HG02885 (cell line): ENCODE data around the gene TSPAN1.

ENCODE experiments used
- ATAC-seq: cut with Tn5 transposase; IDR thresholded peaks from one replicate; pipeline ENCODE4 v1.9.1; 2021; ENCODE audit warnings: mild to moderate bottlenecking; ENCODE audit not compliant: unreplicated experiment, poor library complexity

Gene TSPAN1

DNA sequence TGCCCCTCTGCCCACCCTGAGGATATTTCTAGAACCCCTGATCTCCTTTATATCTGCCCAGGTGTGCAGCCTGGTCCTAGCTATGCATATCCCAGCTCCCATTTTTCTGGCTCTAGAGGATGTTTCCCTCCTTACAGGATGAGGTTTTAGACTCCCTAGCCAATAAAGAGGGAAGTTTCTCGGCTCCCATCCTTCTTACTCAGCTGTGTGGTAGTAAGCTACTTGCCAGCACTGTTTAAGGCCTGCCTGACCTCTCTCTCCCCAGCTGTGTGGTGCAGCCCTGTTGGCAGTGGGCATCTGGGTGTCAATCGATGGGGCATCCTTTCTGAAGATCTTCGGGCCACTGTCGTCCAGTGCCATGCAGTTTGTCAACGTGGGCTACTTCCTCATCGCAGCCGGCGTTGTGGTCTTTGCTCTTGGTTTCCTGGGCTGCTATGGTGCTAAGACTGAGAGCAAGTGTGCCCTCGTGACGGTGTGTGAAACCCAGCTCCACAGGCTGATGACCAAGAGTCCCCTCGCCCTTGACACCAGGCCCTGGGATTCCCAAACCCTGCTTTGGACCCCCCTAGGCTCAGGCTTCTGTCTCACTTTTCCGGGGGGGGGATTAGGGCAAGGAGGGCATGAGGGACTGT is 9.2 kb downstream of the TSPAN1 start:
- no peak for ATAC-seq

- no peak for ATAC-seq
Observed at GRCh38 chr1:46184920-46185658, 10.2 kb downstream of the TSPAN1 start.

- ATAC-seq = no peak
Observed at GRCh38 chr1:46186076-46186475, 11.2 kb downstream of the TSPAN1 start.

GRCh38 chr1:46187106-46187869 is 12.4 kb downstream of the TSPAN1 start:
- no peak for ATAC-seq

DNA sequence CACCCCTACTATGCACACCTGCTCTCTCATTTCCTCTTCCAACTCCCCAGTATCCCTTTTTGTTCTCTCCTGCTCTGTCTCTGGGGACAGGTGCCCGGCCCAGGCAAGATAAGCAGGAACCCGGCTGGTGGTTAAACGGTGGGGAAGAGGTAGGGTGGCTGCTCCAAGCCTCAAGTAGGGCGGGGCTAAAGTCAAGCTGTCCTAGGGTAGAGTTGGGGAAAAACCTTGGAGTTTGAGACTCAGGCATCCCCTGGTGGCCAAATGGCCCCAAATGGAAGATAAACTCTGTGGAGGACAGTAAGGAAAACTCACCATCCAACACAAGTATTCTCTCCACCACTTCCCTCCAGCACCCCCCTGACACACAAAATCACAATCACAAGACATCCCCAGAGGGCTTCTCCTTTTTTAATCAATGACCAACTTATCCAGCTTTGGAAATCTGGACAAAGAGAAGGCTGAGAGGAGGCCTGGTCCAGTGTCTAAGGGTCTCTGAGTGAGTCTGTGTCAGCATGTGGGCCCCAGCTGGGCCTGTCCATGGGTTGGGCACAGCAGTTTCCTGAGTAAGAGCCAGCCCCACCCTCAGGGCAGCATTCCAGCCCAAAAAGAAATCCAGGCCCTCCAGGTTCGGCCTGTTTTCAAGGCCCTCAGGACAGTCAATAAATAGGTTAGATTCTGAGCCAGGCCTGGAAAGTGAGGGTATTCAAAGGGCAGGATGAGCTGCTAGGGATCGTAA is 13.6 kb downstream of the TSPAN1 start:
- no peak for ATAC-seq

DNA sequence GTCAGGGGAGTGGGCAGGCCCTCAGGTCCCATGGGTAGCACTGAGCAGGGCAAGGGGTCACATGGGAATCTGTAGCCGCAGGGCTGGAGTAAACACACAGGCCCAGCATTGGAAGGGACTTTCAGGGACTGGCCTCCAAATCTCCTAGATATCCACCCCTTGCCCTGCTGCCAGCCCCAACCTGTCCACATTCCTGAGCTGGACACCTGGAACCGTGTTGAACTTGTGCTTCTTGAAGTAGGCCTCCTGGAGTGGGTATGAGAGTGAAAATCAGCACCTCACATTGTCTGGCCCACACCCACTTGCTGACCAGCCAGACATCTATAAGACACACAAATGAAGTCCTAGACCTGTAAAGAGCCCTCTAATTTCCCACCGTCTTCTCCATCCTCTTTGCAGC is 15.7 kb downstream of the TSPAN1 start:
- ATAC-seq = no peak

DNA sequence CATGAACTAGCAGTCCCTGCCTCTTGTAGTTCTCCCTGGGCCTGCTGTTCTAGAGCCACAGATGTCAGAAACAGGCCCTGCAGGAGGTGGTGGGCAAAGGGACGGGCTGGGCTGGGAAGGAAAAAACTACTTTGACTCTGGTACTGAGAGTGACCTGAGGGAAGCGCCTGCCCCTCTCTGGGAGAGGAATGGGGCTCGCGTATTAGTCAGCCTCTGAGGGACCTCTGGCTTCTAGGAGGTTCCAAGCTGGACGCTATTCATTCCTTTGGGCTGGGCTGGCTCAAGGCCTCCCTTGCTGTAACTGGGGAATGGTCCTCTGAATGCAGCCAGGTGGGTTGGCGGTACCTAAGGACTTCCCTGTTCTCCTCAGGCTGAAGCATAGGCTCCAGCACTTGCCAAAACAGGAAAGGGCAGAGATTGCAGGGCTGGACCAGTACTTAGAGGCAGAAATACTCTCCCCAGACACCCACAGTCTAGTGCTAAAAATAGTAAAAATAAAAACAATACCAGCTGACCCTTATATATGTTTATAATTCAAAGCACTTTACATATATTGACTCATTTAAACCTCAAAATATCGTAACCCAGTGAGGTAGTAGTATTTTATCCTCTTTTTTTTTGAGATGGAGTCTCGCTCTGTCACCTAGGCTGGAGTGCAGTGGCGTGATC is 16.3 kb downstream of the TSPAN1 start:
- no peak for ATAC-seq

- no peak for ATAC-seq
Observed at GRCh38 chr1:46192171-46192570, 17.3 kb downstream of the TSPAN1 start.

- ATAC-seq = no peak
Observed at GRCh38 chr1:46193285-46193684, 18.4 kb downstream of the TSPAN1 start.

DNA sequence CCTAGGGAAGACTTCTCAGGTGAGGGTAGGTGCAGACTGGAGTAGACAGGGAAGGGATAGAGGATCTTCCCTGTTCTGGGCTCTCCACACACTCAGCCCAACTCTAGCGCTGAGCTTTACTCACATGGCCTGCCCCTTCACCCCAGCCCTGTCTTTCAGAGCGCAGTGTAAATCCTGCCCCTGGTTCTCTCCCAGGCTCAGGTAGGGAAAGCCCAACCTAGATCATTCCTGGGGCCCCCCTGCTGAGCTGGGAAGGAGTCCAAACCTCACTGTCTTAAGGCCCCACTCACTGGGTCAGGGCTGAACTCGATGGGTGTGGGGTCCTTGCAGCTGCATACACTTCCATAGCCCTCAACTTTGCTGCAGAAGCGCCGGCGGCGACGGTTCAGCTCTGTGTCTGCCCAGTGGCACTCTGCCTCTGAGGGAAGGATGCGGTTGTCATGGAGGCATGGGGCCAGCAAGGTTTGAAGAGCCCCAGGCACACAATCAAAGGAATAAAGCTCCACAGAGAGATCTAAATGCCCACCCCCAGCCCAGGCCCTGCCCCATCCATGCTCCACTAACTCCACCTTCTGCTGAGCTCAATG is 19.2 kb downstream of the TSPAN1 start:
- no peak for ATAC-seq

- no peak for ATAC-seq
Observed at GRCh38 chr1:46194641-46195193, 19.8 kb downstream of the TSPAN1 start.

- ATAC-seq = no peak
Observed at GRCh38 chr1:46196609-46197008, 21.7 kb downstream of the TSPAN1 start.

DNA sequence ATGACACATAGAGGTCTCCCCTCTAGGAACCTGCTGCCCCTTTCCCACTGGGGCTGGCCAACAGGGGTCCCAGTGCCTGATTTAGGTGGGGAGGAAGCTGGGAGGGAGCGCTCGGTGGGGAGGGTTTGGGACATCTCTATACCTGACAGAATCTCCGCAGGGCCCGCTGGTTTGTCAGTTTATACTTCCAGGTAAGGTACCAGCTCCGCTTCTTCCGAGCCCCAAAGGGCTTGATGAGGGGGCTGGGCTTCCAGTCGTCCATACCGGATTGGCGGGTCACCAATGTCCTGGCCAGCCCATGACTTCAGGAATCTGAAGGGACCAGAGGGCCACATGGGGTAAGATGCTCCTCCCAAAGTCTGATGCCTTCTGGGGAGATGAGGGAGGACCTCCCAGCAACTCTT is 22.7 kb downstream of the TSPAN1 start:
- no peak for ATAC-seq

- peak; percentile 87 for ATAC-seq
Observed at GRCh38 chr1:46197964-46198811, 23.3 kb downstream of the TSPAN1 start, which contains the start of gene POMGNT1. Gene POMGNT1, minus strand, starts transcription at chr1:46198434. Its CDS starts 613 bp downstream, at chr1:46197821.

GRCh38 chr1:46199233-46199749 is 24.4 kb downstream of the TSPAN1 start:
- no peak for ATAC-seq

DNA sequence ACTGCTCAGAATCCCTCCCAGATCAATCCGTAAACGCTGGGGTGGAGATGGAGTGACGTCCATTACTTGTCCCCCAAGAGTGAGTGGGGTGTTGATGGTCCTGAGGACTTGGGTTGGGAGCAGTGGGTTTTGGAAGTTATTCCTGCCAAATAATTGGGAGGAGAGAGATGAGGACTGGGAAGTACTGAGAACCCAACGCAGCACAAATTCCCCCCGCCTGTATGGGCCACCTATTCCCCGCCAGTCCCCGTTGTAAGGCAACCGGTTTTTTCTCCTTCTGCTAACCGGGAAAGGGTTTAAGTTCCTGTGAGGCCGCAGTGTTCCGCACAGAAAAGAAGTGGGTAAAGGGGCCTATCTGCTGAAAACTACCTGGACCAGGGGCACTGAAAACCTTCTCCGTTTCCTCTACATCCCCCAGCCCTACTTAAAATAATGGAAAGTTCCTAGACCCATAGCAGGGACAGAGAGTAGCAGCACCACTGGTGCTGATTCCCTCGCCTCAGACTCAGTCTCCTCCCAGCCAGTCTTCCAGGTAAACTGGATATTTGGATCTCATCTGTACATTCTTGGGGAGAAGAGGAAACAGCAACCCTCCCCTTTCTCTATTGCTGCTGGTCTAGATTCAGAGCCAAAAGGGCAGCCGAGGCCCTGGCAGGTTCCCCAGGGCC is 29.0 kb downstream of the TSPAN1 start:
- no peak for ATAC-seq

DNA sequence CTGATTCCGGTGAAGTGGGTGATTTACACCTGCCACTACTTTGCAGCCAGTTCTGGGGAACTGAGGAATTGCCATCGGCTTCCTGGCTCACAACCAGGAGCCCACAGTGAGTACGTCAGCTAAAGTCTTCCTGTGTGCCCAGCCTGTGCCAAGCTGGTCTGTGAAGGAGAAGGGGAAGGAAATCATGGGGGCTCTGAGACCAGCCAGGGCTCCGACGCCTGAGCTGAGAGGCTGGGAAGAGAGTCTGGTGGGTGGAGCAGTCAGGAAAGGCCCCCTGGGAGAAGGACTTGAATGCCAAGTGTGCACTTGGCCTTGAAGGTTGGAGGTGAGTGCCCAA is 29.5 kb downstream of the TSPAN1 start:
- no peak for ATAC-seq

- ATAC-seq = no peak
Observed at GRCh38 chr1:46205141-46205540, 30.3 kb downstream of the TSPAN1 start.
